ENCODE data around the gene N4BP2L2.
A peak's percentile ranks its signal among the peaks of the same experiment; 100 is the strongest.

N4BP2L2 gene

DNA sequence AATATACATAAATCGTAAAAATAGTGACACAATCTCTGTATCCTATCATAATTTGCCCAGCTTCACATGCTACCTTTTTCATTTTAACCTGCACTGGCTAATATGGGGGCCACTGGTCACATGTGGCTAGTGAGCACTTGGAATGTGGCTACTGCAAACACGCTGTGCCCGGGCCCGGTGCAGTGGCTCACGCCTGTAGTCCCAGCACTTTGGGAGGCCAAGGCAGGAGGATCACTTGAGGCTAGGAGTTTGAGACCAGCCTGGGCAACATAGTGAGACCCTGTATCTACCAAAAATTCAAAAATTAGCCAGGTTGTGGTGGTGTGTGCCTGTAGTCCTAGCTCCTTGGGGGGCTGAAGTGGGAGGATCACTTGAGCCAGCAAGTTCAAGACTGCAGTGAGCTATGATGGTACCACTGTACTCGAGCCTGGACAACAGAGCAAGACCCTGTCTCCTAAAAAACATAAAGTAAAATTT is 109.1 kb downstream of the N4BP2L2 start:
- Histone ChIP-seq H3K27ac (ENCODE audit: insufficient read depth, low read length, poor library complexity, severe bottlenecking) (no peak overlapping the region), H3K9me3 (ENCODE audit: control insufficient read depth, low read length) (no peaks in the 10 kb centered on the region), H3K4me1 (ENCODE audit: control insufficient read depth, insufficient read depth, low read length, poor library complexity, severe bottlenecking) (peaks cover 14% of the 10 kb centered on the region), H3K4me3 (ENCODE audit: insufficient read depth, low read depth, low read length, poor library complexity, severe bottlenecking) (no peak overlapping the region), H3K36me3 (ENCODE audit: control insufficient read depth, insufficient read depth, low read length) (no peaks in the 10 kb centered on the region), H3K27me3 (replicated peaks; ENCODE audit: control insufficient read depth, insufficient read depth, low read length, poor library complexity, severe bottlenecking) (no peaks in the 10 kb centered on the region)
- no peak for DNase-seq

DNA sequence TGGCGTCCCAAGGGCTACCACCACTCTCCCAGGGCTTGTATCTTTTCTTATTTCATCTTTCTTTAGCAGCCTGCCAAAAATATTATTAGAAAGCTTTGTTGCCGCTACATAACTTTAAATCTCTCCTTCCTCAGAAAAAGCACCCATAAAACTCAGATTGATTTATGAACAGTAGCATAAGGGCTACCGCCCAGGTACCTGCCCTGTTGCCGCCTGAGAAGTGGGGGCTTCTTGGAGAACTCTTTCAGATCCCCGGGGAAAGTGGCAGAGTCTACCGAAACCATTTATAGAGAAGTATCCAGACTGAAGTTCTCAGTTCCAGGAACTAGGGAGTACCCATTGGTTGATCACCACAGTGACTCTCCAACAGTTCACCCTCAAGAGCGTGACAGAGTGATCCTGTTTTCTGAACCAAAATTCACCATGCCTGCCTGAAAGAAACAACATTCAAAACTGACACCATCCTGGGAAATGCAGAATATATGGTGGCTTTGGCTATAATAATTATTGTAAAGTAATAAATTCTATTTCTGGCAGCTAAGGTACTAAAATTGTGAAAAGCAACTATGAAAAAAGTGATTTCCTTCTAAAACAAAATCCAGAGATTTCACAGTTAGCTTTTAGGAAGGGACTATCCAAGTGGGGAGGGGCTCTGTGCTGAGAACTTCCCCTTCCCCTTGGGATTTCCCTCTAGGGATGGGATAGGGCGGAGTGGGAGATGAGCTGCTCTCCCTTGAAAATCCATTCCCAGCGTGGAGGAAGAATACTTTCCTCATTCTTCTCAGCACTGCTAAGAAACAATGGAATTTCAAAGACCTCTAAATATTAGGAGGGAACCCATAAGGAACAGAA is 109.8 kb downstream of the N4BP2L2 start:
- Histone ChIP-seq H3K27ac (ENCODE audit: insufficient read depth, low read length, poor library complexity, severe bottlenecking) (peak overlapping the region; percentile 82), H3K4me3 (ENCODE audit: insufficient read depth, low read depth, low read length, poor library complexity, severe bottlenecking) (peak overlapping the region; percentile 75), H3K4me1 (ENCODE audit: control insufficient read depth, insufficient read depth, low read length, poor library complexity, severe bottlenecking) (peaks cover 14% of the 10 kb centered on the region), H3K9me3 (ENCODE audit: control insufficient read depth, low read length) (no peaks in the 10 kb centered on the region), H3K36me3 (ENCODE audit: control insufficient read depth, insufficient read depth, low read length) (no peaks in the 10 kb centered on the region), H3K27me3 (replicated peaks; ENCODE audit: control insufficient read depth, insufficient read depth, low read length, poor library complexity, severe bottlenecking) (no peaks in the 10 kb centered on the region)
- DNase-seq: no peak

DNA sequence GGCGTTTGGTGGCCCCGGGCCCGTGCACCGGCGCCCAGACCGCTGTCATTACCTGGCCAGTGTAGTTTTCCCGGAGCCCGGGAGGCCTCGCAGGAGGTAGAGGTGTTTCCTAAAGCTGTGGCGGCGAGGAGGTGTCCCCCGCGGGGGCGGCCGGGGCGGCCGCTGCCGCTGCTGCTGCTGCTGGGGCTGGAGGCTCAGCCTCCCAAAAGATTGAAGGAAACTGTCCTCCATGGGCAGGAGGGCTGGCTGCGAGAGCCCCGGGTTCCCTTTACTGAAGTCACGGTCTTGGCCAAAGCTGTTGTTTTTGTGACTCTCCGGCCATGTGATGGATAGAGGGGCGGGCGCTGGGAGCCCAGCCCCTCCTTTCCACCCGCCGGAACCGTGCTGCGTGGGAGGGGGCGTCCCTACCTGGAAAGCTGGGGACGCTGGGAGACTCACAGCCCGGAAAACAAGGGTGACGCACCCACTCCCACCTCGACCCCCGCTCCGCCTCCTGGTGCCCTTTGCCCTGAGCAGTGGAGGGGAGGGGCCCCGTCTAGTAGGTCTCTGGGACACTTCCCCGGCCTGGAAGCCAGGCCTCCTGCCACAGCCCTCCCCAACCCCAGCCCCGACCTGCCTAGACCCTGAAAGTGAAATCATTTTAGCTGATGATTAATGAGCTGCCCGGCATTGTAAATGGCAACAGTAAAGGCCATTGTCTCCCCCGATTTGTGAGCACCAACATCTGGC is 110.6 kb downstream of the N4BP2L2 start, which contains the start of gene N4BP2L1:
N4BP2L1 (minus strand) TSS at position 279 of the 729 bp plus-strand sequence; CDS start at position 231, 48 bp downstream.
- H3K27ac ChIP-seq (ENCODE audit: insufficient read depth, low read length, poor library complexity, severe bottlenecking): peak within 1 kb of the TSS; percentile 82
- H3K4me1 ChIP-seq (ENCODE audit: control insufficient read depth, insufficient read depth, low read length, poor library complexity, severe bottlenecking): peaks cover 14% of the 10 kb centered on the region
- H3K36me3 ChIP-seq (ENCODE audit: control insufficient read depth, insufficient read depth, low read length): no peaks in the 10 kb centered on the region
- peak within 1 kb of the TSS; percentile 75 for H3K4me3 ChIP-seq (ENCODE audit: insufficient read depth, low read depth, low read length, poor library complexity, severe bottlenecking)
- no peaks in the 10 kb centered on the region for H3K9me3 ChIP-seq (ENCODE audit: control insufficient read depth, low read length)
- H3K27me3 ChIP-seq (replicated peaks; ENCODE audit: control insufficient read depth, insufficient read depth, low read length, poor library complexity, severe bottlenecking): no peaks in the 10 kb centered on the region
- peak; percentile 80 to 84 (median 84) for DNase-seq

DNA sequence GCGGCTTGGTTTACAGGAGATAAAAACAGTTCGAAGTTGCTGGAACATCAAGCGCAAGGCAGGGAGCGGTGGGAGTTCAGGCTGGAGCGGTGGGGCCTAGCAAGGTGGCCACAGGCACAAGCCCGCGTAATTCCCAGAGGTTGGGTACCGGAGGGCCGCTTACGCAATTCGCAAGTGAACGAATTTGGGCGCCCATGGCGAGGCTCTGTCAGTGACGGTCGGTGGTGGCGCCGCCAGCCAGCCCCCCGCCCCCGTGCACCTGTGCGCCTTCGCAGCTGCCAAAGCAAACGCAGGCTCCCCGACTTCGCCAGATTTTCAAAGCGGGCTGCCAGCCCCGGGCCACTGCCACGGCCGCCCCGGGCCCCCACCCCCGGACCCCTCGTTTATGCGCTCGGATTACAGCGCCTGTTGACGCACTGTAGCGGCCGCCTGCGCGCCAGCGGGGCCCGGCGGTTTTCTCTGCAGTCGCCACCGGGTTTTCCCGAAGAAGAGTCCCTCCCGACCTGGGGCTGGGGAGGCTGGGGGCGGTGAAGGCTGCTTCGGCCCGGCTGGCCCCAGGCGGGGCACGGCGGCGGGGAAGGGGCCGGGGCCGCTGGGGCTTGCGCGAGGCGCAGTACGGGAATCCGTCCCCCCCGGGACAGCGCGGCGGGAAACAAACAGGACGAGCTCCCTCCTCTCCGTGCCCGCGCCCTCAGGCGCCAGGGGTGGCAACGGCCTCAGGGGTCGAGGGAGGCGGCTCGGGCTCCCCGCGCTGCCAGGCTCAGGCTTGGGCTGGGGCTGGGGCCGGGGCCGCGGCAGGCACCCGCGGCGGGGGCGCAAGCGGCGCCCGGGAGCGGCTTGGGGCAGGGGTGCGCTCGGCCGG is 111.4 kb downstream of the N4BP2L2 start:
- no peaks in the 10 kb centered on the region for H3K9me3 ChIP-seq (ENCODE audit: control insufficient read depth, low read length)
- H3K27ac ChIP-seq (ENCODE audit: insufficient read depth, low read length, poor library complexity, severe bottlenecking): peak overlapping the region; percentile 82
- H3K4me3 ChIP-seq (ENCODE audit: insufficient read depth, low read depth, low read length, poor library complexity, severe bottlenecking): peak overlapping the region; percentile 75
- H3K36me3 ChIP-seq (ENCODE audit: control insufficient read depth, insufficient read depth, low read length): no peaks in the 10 kb centered on the region
- DNase-seq: peak; percentile 40 to 47 (median 45)
- H3K27me3 ChIP-seq (replicated peaks; ENCODE audit: control insufficient read depth, insufficient read depth, low read length, poor library complexity, severe bottlenecking): no peaks in the 10 kb centered on the region
- peaks cover 14% of the 10 kb centered on the region for H3K4me1 ChIP-seq (ENCODE audit: control insufficient read depth, insufficient read depth, low read length, poor library complexity, severe bottlenecking)

DNA sequence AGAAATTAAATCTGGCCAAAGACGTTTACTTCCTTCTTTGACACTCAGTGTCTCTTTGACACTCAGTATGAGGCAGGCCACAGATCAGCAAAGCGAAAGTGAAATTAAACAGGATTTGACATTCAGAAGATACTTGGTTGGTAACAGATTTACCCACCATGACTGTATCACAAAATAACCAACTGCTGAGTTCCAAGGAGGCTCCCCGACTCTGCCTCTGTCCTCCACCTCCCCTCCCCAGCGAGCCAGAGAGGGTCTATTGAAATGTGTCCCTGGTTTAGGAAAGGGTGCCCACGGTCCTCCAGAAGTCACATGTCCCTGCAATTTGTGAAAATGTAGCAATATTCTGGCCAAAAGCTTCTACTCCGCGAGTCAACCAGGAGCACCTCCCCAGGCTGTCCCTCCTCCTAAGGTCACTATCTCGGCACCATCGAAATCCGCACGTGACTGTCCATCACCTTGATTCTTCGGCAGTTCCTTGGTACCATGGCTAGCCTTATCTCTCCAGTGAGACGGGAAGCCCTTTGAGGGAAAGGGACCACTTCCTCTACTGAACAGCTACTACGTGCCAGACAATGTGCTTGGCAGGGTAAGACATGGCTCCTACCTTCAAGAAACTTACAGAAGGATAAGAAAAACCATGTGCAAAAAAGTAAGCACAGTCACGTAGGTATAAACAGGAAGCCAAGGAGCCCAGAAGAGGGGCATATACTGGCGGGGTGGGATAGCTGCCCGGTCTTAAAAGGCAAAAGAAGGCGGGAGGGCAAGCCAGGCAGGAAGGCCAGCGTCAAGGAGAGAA is 112.2 kb downstream of the N4BP2L2 start:
- no peaks in the 10 kb centered on the region for H3K27me3 ChIP-seq (replicated peaks; ENCODE audit: control insufficient read depth, insufficient read depth, low read length, poor library complexity, severe bottlenecking)
- H3K4me3 ChIP-seq (ENCODE audit: insufficient read depth, low read depth, low read length, poor library complexity, severe bottlenecking): peak overlapping the region; percentile 75
- no peaks in the 10 kb centered on the region for H3K9me3 ChIP-seq (ENCODE audit: control insufficient read depth, low read length)
- DNase-seq: peak; percentile 8 to 29 (median 12)
- H3K27ac ChIP-seq (ENCODE audit: insufficient read depth, low read length, poor library complexity, severe bottlenecking): peak overlapping the region; percentile 82
- peaks cover 14% of the 10 kb centered on the region for H3K4me1 ChIP-seq (ENCODE audit: control insufficient read depth, insufficient read depth, low read length, poor library complexity, severe bottlenecking)
- H3K36me3 ChIP-seq (ENCODE audit: control insufficient read depth, insufficient read depth, low read length): no peaks in the 10 kb centered on the region

DNA sequence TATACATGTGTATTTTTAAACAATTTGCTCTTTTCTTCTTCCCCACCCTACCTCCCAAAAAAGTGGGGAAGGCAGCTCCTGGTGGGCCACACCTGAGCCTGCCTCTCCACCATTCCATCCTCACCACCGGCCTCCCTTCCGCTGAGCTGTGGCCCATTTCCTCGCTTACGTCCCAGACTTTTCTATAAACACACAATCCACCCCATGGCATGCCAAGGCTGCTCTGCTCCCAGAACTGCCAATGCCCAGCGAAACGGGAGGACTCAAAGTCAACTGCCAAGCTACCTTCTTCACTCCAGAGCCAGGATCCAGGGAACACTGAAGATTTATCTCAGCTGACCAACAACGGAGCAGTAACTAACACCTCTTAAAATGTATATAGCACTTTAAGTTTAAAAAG is 113.4 kb downstream of the N4BP2L2 start:
- no peak overlapping the region for H3K4me3 ChIP-seq (ENCODE audit: insufficient read depth, low read depth, low read length, poor library complexity, severe bottlenecking)
- DNase-seq: no peak
- H3K9me3 ChIP-seq (ENCODE audit: control insufficient read depth, low read length): no peaks in the 10 kb centered on the region
- H3K36me3 ChIP-seq (ENCODE audit: control insufficient read depth, insufficient read depth, low read length): no peaks in the 10 kb centered on the region
- peaks cover 14% of the 10 kb centered on the region for H3K4me1 ChIP-seq (ENCODE audit: control insufficient read depth, insufficient read depth, low read length, poor library complexity, severe bottlenecking)
- H3K27me3 ChIP-seq (replicated peaks; ENCODE audit: control insufficient read depth, insufficient read depth, low read length, poor library complexity, severe bottlenecking): no peaks in the 10 kb centered on the region
- H3K27ac ChIP-seq (ENCODE audit: insufficient read depth, low read length, poor library complexity, severe bottlenecking): no peak overlapping the region

DNA sequence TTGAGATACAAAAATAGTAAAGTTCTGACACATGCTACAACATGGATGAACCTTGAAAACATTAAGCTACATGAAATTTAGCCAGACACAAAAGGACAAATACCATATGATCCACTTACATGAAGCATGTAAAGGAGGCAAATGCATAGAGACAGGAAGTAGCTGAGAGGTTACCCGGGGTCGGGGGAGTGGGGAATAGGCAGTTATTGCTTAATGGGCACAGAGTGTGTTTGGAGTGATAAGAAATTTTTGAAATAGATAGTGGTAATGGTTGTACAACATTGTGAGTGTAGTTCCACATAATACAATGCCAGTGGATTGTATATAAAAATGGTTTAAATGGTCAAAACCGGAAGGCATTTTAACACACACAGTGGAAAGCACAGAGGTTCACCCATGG is 115.0 kb downstream of the N4BP2L2 start:
- Histone ChIP-seq H3K27me3 (replicated peaks; ENCODE audit: control insufficient read depth, insufficient read depth, low read length, poor library complexity, severe bottlenecking) (no peaks in the 10 kb centered on the region), H3K4me1 (ENCODE audit: control insufficient read depth, insufficient read depth, low read length, poor library complexity, severe bottlenecking) (peaks cover 8% of the 10 kb centered on the region), H3K9me3 (ENCODE audit: control insufficient read depth, low read length) (no peaks in the 10 kb centered on the region), H3K27ac (ENCODE audit: insufficient read depth, low read length, poor library complexity, severe bottlenecking) (no peak overlapping the region), H3K36me3 (ENCODE audit: control insufficient read depth, insufficient read depth, low read length) (peaks cover 5% of the 10 kb centered on the region), H3K4me3 (ENCODE audit: insufficient read depth, low read depth, low read length, poor library complexity, severe bottlenecking) (no peak overlapping the region)
- no peak for DNase-seq

DNA sequence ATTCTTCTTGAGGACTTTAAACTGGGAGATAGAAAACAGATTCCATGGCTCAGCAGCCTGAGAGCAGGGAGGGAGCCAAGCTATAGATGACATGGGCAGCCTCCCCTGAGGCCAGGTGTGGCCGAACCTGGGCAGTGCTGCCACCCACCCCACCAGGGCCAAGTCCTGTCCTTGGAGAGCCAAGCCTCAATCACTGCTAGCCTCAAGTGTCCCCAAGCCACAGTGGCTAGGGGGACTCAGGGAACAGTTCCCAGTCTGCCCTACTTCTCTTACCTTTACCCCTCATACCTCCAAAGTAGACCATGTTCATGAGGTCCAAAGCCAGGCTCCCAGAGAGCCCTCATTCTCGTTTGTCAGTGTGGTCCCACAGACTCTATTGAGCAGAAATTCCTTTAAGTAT is 118.7 kb downstream of the N4BP2L2 start:
- Histone ChIP-seq H3K4me3 (ENCODE audit: insufficient read depth, low read depth, low read length, poor library complexity, severe bottlenecking) (no peak overlapping the region), H3K4me1 (ENCODE audit: control insufficient read depth, insufficient read depth, low read length, poor library complexity, severe bottlenecking) (no peaks in the 10 kb centered on the region), H3K27me3 (replicated peaks; ENCODE audit: control insufficient read depth, insufficient read depth, low read length, poor library complexity, severe bottlenecking) (no peaks in the 10 kb centered on the region), H3K27ac (ENCODE audit: insufficient read depth, low read length, poor library complexity, severe bottlenecking) (no peak overlapping the region), H3K9me3 (ENCODE audit: control insufficient read depth, low read length) (no peaks in the 10 kb centered on the region), H3K36me3 (ENCODE audit: control insufficient read depth, insufficient read depth, low read length) (peaks cover 5% of the 10 kb centered on the region)
- DNase-seq: no peak

DNA sequence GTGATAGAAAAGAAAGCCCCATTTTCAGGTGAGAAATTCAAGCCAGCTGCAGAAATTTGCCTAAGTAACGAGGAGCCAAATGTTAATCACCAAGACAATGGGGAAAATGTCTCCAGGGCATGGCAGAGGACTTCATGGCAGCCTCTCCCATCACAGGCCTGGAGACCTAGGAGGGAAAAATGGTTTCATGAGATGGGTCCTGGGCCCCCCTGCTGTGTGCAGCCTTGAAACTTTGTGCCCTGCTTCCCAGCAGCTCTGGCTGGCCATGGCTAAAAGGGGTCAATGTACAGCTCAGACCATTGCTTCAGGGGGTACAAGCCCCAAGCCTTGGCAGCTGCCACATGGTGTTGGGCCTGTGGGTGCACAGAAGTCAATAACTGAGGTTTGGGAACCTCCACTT is 120.6 kb downstream of the N4BP2L2 start:
- Histone ChIP-seq H3K36me3 (ENCODE audit: control insufficient read depth, insufficient read depth, low read length) (peaks cover 5% of the 10 kb centered on the region), H3K27me3 (replicated peaks; ENCODE audit: control insufficient read depth, insufficient read depth, low read length, poor library complexity, severe bottlenecking) (no peaks in the 10 kb centered on the region), H3K9me3 (ENCODE audit: control insufficient read depth, low read length) (no peaks in the 10 kb centered on the region), H3K4me3 (ENCODE audit: insufficient read depth, low read depth, low read length, poor library complexity, severe bottlenecking) (no peak overlapping the region), H3K4me1 (ENCODE audit: control insufficient read depth, insufficient read depth, low read length, poor library complexity, severe bottlenecking) (no peaks in the 10 kb centered on the region), H3K27ac (ENCODE audit: insufficient read depth, low read length, poor library complexity, severe bottlenecking) (no peak overlapping the region)
- no peak for DNase-seq
